GF-D8 (cell line): ENCODE data around the gene GRAPL.
"Not testable (repeated sequence)": the region's sequence is repeated elsewhere in the genome, so short reads cannot be mapped to it uniquely, and the experiment has no call there.

Experiments
- DNase-seq: peaks from one replicate; lab custom pipeline; 2025; lab: John Stamatoyannopoulos, UW

The GRAPL gene

DNA sequence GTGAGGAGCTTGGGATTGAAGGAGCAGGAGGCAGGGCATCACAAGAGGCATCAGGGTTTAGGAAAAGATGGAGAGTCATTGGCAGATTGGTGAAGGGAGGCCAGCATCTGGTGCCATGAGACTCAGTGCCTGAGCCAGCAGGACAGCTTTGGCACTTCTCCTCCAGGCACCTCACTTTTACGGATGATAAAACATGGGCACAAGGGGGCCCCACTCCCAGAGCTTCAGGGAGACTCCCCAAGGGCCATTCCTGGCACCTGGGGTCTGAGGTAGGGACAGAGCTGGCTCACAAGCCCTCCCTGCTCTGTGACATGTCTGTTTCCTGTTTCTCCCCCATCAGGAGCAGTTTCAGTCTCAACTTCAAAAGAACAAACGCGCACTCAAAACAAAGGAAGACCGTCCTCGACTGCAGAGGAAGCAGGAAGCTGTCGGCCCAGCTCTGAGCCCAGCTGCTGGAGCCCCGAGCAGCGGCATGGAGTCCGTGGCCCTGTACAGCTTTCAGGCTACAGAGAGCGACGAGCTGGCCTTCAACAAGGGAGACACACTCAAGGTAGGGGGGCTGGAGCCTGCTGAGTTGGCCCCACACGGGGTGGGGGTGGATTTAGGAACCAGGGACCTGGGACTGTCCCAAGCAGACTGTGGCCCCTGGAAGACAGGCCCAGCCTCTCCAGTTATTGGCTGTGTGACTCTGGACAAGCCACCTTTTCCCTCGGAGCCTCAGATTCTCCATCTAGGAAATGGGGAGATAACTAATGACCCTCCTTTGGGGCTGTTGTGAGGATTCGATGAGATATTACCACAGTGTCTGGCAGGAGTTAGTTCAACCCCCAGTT lies at the start of gene GRAPL:
GRAPL (plus strand) TSS at position 442 of the 833 bp plus-strand sequence; CDS start at position 473, 31 bp downstream.
- DNase-seq: not testable (repeated sequence)

DNA sequence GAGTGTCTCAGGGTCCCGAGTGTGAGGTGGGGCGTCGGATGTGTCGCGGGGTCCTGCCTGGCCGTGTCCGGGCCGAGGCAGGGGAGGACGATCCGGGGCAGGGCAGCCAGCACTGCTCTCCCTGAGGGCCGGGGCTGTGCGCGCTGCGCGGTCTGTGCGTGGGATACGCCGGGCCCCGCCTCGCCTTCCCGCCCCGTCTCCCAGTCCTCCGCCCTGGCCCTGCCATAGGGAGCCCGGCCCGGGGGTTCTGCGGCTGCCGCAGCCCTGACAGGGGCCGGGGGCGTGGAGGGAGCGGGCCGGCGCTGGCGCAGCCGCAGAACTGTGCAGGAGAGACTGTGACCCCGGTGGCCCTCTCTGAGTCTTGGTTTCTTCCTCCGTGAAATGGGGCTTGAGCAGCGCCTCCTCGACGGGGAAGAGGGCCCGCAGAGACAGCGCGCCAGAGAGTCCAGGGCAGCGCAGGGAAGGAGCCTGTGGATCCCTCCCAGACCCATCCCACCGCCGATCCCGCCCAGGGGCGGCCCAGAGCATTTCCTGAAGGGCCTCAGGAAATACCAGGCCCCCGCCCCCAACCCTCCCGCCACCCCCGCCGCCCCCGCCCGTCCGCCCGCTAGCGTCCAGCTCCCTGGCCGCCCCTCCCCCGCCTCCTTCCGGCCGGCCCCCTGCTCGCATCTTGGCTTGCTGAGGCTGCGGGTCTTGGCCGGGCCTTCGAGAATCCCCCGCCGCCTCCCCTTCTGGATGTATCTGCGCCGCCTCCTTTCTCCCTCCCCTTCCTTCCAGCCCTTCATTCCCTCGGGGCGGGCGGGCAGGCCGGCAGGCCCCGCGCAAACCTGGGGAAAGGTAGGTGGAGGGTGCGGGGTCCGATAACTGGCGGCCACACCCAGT lies 38.3 kb upstream of the GRAPL start:
- DNase-seq: not testable (repeated sequence)

DNA sequence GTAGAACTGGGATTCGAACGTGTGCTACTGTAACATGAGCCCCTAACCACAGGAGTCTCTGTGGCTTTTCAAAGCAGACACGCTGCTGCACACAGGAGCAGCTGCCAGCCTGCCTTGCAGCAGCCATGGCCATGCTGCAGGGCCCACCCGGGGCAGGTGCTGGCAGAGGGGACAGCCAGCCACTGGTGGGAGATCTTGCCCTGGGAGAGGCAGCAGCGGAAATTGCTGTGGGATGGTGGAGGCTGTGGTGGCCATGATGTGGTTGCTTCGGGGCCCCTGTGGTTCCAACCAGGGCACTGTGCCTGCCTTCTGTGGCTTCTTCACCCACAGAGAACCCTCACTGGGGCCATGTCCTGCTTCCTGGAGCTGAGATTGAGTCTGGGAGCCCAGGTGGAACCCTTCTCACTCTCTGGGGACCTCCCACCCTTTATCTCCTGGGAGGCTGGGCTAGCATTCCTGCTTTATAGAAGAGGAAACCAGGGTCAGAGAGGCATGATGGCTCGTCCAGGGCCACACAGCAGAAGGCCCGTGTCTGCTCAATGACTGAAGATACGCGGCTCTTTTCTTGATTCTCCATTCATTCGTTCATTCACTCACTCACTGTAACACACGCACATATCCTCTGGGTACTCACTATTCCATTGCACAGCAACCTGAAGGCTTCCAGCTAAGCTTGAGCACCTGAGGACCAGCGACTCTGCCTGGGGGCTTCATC lies 37.2 kb upstream of the GRAPL start:
- DNase-seq: not testable (repeated sequence)

DNA sequence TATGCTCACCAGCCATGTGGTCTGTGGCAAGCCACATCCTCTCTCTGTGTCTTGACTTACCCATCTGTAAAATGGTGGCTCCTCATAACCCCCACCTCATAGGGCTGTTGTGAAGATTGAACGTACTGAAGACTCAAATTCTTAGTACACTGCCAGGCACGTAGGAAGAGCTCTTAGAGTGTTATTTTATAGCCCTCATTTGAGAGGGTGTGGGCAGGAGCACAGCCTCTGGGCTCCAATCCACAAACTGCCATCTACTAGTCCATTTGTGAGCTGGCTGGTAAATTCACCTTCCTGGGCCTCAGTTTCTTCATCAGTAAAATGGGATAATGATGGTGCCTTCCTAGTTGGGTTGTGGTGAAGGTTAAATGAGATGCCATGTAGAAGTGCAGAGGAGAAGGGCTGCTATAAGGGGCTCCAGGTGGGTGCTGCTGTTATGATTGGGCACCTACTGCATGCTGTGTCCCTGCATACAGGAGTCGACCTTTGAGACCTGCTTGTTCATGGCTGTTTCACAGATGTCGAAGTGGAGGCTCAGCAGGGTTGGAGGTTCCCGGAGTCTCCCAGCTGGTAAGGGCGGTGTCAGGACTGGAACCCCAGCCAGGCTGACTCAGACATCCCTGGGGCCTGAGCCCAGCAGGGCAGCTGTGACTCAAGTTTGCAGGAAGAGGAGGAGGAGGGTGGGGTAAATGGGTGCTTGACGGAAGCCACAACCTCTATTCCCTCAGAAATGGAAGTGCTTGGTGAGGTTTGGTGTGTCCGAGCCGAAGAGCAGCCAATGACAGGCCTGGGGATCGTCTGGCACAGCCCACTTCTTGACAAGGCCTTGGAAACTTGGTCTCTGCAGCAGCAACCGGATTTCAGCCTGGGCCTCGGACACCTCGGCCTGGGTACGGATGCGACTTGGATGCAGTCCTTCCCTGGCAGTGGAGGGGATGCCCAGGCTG lies 34.4 kb upstream of the GRAPL start:
- DNase-seq: not testable (repeated sequence)

DNA sequence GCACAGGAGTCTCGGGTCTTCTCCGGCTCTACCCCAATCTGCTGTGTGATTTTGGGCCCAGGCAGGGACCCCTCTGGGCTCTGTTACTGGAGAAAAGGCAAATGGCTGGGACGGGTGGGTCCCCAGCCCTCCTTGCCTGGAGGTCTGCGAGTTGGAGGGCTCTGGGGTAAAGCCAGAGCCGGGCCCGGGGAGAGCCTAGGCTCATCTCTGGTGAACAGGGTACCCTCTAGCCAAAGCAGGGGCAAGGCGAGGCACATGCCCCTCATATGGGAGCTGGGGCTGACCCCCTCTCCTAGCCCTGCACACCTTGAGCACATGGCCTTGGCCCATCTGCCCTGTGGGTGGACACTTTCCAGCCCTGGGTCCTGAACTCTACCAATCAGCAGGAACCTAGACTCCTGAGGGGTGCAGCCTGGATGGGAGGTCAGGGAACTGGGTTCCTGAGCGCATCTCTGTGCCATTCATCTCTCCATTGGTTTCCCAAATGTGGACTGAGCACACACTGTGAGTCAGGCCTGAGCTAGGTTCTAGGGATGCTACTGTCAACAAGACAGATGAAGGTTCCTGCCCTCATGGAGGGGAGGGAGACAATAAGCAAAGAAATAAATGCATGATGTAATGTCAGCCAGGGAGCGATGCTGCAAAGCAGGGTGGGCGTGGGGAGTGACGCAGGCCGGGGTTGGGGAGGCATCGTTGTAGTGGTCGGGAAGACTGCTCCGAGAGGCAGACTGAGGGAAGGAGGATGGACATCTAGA lies 33.5 kb upstream of the GRAPL start:
- not testable (repeated sequence) for DNase-seq

DNA sequence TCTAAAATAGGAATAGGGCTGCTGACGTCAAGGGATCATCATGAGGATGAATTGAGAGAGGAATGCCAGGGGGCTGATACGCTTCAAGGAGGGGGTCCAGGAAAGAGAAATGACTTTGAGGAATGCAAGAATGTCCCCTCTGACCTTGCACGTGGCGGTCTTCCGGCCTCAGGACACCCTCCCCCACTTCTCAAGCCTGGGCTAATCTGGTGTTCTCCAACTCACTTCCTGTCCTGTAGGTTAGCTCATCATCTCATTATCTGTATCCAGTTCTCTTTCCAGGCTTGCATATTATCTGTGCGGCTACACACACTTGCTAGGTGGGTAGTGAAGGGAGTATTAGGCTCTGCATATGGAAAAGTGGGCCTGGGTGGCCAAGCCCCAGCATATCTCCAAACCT lies 18.9 kb upstream of the GRAPL start:
- DNase-seq: not testable (repeated sequence)

DNA sequence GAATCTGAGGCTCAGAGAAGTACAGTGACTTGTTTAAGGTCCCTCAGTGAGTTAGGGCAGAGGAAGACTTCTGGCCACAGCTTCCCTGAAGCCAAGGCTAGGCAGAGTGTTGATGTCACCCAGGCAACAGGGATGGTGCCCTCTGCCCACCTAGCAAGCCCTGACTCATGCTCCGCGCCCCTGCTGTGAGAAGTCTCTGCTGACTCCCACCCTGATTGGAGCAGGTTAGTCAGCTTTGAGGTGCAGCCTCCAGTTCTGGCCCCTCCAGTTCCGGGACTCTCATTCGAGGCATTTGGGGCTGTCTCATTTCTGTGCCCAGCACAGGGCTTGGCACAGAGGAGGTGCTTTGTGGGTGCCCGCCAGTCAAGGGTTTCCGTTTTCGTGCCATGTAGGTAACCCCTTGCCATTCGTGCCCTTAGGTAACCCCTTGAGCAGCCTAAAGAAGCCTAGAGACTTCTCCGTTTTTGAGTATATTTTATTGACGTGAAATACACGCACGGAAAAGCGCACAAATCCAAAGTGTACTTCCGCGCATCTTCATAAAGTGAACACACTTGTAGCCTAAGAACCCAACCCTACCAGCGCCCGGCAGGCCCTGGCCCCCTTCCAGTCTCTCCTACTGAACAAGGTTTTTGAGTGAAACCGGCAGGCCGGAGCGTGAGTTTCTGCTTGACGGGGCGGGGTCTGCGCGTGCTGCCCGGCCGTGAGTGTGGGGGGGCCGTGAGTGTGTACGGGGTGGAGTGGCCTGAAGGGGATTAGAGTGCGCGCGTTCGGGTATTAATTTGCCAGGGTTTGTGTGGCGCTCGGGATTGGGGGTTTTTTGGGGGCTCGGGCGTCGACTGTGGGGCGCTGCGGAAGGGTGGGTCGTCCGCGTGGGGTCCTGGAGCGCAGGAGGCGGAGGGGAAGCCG lies 16.9 kb upstream of the GRAPL start:
- DNase-seq: not testable (repeated sequence)

DNA sequence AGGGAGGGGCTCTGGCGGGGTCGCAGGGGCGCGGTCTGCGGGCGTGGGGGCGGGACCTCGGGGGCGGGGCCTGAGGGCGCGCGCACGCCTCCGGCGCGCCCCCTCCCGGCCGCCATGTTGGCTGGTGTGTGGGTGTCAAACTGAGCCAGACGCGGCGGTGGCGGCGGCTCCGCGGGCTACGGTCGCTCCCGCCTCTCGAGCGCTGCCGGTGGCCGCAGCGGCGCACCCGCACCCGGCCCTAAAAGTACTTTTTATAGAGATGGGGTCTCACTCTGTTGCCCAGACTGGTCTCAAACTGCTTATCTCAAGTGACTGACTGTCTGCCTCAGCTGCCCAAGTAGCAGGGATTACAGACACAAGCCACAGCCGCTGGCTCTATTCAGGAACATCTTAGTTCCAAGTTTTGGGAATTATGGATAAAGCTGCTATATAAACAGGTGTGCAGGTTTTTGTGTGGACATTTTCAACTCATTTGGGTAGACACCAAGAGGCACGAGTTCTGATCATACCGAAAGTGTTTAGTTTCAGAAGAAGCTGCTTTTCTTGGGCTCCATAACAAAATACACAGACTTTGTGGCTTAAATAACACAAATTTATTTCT lies 16.2 kb upstream of the GRAPL start:
- not testable (repeated sequence) for DNase-seq

DNA sequence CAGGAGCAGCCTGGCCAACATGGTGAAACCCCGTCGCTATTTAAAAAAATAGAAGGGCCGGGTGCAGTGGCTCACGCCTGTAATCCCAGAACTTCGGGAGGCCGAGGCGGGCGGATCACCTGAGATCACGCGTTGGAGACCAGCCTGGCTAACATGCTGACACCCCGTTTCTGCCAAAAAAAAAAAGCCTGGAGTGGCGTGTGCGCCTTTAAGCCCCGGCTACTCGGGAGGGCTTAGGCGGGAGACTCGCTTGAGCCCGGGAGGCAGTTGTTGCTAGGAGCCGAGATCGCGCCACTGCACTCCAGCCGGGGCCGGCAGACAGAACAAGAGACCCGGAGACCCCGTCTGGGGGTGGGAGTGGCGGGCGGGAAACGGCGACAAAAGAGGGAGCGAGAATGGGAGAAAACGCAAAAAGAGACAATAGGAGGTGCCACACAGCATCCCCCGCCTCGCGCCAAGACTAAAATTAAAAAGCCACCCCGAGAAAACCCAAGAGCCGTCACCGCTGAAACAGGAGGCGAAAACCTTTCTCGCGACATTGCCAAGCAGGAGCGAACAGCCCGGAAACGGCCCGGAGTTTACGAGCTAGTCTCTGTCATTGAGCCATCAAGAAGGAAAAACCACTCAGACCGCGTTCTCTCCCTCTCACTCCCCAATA lies 15.5 kb upstream of the GRAPL start:
- not testable (repeated sequence) for DNase-seq

DNA sequence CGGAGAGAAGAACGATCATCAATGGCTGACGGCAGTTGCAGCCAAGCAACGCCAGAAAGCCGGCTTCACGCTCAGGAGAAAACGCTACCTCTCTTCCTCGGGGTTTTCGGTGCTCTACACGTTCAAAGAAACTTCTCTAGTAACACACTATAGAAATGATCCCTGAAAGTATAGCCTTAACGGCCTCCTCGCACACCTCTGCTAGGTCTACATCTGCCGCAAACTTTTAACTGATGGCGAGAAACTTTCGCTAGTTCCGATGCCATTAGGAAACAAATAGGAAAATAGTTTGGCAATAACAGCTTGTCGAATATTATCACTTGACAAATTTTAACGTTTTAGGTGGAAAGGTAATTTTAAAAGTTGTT lies 14.9 kb upstream of the GRAPL start:
- DNase-seq: not testable (repeated sequence)

DNA sequence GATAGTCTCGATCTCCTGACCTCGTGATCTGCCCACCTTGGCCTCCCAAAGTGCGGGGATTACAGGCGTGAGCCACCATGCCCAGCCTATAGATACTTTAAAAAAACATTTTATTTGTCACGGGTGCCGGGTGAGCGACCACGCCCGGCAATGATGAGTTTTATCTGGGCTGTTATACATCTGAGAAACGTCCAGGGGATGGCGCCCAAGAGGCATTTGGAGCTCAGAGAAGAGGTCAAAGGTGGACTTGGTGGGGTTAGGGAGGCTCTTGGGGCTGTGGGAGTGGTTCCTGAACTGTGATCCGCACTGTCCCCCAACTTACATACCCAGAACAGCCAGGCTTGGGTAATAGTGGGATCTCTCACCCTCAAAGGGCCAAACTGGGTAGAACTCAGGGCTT lies 8.7 kb upstream of the GRAPL start:
- not testable (repeated sequence) for DNase-seq

DNA sequence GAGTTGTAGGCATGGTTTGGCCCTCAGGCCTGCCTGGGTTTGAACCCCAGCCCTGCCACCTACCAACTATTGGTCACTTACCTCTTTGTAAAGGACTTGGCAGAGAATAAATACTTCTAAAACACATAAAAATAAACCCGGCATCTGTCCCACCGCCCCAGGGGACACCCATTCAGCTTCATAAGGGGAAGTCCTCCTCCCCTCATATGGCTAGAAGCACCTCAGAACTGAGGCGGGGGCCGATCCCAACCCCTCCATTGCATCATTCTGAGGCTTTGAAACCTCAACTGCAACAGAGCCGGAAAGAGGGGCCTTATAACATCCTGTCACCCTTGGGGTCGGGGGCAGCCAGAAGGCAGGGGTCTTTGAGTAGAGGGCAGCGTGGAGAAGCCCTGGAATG lies 2.1 kb upstream of the GRAPL start:
- not testable (repeated sequence) for DNase-seq

DNA sequence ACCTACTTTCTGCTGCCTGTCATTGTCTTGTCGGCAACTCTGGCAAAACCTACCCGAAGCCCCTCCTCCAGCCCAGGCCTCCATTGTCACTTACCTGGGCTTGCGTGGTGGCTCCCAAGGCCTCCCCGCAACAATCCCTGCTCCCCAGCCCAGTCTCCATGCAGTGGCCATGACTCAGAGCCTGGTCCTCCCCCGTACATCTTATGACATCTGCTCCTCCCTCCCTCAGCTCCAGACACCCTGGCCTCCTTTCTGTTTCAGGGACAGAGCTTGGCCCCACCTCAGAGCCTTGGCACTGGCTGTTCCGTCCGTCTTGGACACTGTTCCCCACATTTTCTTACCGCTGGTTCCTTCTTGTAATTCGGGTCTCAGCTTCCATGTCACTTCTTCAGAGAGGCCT lies 2.1 kb downstream of the GRAPL start:
- DNase-seq: not testable (repeated sequence)

DNA sequence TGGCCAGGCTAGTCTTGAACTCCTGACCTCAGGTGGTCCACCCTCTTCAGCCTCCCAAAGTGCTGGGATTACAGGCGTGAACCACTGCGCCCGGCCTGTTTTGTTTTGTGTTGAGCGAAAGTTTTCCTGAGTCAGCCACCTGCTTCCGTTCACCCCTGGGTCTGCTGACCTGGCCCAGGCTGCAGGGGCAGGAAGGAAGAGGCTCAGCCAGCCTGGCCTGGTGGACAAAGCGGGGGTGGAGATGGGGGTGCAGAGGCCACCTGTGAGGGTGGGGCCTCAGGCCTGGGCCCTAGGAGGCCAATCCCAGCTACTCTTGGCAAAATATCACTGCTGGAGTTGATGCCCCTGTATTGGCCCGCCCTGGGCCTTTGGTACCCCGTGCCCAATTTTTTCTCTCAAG lies 3.7 kb downstream of the GRAPL start:
- DNase-seq: not testable (repeated sequence)

DNA sequence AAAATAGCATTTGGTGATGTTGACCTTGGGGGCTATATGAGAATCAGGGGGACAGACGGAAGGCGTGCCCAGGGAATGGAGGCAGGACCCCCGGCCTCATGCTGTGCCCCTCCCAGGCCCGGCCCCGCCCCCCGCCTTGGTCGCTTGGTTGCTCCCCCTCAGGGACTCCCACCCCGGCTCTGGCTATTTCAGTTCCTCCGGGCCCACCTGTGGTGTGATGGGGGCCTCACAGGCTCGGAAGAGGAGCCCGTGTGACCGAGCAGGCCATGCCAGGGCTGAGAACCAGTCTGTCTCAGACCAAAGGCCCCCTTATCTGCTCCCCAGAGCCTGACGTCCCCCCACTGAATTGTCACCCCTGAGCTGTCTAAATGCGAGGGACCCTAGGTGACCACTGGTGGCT lies 4.4 kb downstream of the GRAPL start:
- DNase-seq: not testable (repeated sequence)

DNA sequence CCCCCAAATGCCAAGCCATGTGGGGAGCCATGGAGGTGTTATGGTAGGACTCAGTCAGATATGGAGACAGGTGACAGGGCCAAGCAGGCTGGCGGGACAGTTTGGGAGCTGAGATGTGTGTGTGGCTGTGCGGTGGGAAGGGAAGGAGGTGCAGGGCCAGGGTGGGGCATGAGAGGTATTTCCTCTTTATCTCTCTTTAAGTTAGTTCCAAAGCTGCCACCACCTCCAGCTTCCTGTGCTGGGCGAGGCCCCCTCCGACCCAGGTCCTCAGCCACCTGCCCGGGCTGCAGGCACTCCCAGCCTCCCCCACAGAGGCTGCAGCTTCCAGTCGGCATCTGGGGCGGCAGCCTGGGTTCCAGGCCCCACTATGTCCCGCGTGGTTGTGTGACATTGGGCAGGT lies 6.4 kb downstream of the GRAPL start:
- not testable (repeated sequence) for DNase-seq

DNA sequence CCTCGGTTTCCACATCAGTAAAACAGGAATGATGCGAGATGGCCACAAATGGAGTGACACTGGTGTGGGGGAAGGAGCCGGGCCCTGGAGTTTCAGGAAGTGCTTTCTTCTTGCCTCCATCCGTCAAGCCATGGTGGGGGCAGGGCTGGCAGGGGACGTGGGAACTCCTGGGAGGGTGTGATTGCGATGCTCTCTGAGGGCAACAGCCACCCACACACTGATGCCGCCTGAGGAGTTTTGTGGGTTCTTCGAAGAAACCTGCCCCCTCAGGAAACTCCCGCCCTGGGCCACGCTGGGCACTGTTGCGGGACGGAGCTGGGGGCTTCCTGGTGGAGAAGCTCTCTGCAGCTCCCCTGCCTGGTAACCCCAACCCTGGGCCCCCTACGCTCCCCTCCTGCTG lies 8.0 kb downstream of the GRAPL start:
- DNase-seq: not testable (repeated sequence)

DNA sequence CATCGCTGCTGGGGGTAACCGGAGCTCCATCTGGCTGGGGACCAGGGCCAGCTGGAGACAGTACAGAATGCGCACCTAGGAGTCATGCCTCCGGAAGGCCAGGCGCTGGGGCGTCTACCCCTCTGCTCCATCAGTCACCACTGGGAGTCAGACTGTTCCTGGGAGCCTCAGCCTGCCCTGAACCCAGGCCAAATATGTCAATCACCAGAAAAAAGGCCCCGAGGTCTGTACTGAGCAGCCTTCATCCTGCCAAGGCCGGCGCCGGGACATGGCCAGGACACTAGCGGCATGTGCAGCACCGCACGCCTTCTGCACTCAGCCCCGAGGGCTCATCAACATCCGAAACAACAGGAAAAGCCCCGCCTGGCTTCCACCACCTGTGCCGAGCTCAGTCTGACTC lies 8.7 kb downstream of the GRAPL start:
- DNase-seq: not testable (repeated sequence)
